ENCODE results near the gene PPM1E.

- TF ChIP-seq, protein P1, sequence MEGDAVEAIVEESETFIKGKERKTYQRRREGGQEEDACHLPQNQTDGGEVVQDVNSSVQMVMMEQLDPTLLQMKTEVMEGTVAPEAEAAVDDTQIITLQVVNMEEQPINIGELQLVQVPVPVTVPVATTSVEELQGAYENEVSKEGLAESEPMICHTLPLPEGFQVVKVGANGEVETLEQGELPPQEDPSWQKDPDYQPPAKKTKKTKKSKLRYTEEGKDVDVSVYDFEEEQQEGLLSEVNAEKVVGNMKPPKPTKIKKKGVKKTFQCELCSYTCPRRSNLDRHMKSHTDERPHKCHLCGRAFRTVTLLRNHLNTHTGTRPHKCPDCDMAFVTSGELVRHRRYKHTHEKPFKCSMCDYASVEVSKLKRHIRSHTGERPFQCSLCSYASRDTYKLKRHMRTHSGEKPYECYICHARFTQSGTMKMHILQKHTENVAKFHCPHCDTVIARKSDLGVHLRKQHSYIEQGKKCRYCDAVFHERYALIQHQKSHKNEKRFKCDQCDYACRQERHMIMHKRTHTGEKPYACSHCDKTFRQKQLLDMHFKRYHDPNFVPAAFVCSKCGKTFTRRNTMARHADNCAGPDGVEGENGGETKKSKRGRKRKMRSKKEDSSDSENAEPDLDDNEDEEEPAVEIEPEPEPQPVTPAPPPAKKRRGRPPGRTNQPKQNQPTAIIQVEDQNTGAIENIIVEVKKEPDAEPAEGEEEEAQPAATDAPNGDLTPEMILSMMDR (IDR thresholded peaks at IDR 0.05), result no peak
- TF ChIP-seq POLR2A (IDR thresholded peaks at IDR 0.05; ENCODE audit: low read length), result no peak
- TF ChIP-seq JUNB (IDR thresholded peaks at IDR 0.05), result no peak
- TF ChIP-seq, protein P2, sequence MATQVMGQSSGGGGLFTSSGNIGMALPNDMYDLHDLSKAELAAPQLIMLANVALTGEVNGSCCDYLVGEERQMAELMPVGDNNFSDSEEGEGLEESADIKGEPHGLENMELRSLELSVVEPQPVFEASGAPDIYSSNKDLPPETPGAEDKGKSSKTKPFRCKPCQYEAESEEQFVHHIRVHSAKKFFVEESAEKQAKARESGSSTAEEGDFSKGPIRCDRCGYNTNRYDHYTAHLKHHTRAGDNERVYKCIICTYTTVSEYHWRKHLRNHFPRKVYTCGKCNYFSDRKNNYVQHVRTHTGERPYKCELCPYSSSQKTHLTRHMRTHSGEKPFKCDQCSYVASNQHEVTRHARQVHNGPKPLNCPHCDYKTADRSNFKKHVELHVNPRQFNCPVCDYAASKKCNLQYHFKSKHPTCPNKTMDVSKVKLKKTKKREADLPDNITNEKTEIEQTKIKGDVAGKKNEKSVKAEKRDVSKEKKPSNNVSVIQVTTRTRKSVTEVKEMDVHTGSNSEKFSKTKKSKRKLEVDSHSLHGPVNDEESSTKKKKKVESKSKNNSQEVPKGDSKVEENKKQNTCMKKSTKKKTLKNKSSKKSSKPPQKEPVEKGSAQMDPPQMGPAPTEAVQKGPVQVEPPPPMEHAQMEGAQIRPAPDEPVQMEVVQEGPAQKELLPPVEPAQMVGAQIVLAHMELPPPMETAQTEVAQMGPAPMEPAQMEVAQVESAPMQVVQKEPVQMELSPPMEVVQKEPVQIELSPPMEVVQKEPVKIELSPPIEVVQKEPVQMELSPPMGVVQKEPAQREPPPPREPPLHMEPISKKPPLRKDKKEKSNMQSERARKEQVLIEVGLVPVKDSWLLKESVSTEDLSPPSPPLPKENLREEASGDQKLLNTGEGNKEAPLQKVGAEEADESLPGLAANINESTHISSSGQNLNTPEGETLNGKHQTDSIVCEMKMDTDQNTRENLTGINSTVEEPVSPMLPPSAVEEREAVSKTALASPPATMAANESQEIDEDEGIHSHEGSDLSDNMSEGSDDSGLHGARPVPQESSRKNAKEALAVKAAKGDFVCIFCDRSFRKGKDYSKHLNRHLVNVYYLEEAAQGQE (IDR thresholded peaks at IDR 0.05), result no peak
- no peak for TF ChIP-seq CHD4 (IDR thresholded peaks at IDR 0.05; ENCODE audit: borderline replicate concordance)
- no peak for TF ChIP-seq SREBF2 (IDR thresholded peaks at IDR 0.05)
- TF ChIP-seq MAFK (IDR thresholded peaks at IDR 0.05; ENCODE audit: partially characterized antibody), result no peak
- no peak for TF ChIP-seq RAD21 (conservative IDR thresholded peaks at IDR 0.05 in 1 of 2, IDR thresholded peaks at IDR 0.05 in 1 of 2)
- TF ChIP-seq RFX5 (IDR thresholded peaks at IDR 0.05), result no peak
- TF ChIP-seq MAX (IDR thresholded peaks at IDR 0.05), result no peak
- TF ChIP-seq POLR2AphosphoS2 (conservative IDR thresholded peaks at IDR 0.05; ENCODE audit: low read length), result no peak
- no peak for TF ChIP-seq ELK1 (IDR thresholded peaks at IDR 0.05; ENCODE audit: low read depth, low read length)
- no peak for TF ChIP-seq HEYL (CRISPR knock-in tag; IDR thresholded peaks at IDR 0.05)
These were observed 210.6 kb downstream of the PPM1E start for GRCh38 chr17:58966208-58966607.

All from A549 (cell line).